ENCODE data around the gene ADAMTSL1.

The ADAMTSL1 gene

DNA sequence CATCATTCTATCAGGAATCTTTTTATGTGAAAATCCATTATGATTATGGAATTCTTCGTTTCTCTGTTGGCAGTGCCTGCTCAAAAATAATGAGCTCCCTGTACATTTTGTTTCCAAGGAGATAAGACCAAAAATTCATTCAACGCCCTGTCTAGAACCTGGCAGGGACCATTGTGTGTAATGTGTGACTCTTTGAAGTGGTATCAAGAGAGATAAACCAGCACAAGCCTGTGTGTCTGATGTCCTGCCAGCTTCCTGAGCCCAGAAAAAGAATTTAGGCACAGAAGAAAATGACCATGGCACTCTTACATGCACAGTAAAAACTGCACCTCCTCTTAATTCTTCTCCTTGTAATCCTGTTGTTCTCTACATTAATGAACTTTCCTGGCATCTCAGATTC, 381.7 kb downstream of the ADAMTSL1 start:
- no peaks in the 10 kb centered on the region for H3K9me3 ChIP-seq (ENCODE audit: insufficient read depth, low read length)
- peaks cover 7% of the 10 kb centered on the region for H3K27me3 ChIP-seq (ENCODE audit: low read depth, low read length)
- no peak overlapping the region for H2AFZ ChIP-seq (ENCODE audit: low read depth, low read length)
- H4K20me1 ChIP-seq (ENCODE audit: insufficient read depth, low read length): no peaks in the 10 kb centered on the region
- H3K9ac ChIP-seq (ENCODE audit: low read length): no peak overlapping the region
- no peak overlapping the region for H3K4me3 ChIP-seq (ENCODE audit: low read length)
- H3K27ac ChIP-seq (ENCODE audit: low read length): no peak overlapping the region
- H3K4me2 ChIP-seq (ENCODE audit: low read length): no peak overlapping the region
- H3K79me2 ChIP-seq (ENCODE audit: low read length): no peaks in the 10 kb centered on the region
- H3K36me3 ChIP-seq (replicated peaks; ENCODE audit: low read depth, low read length): no peaks in the 10 kb centered on the region
- TF ChIP-seq EZH2phosphoT487 (IDR thresholded peaks at IDR 0.05; ENCODE audit: low read depth): no peak
- TF ChIP-seq, protein P1, sequence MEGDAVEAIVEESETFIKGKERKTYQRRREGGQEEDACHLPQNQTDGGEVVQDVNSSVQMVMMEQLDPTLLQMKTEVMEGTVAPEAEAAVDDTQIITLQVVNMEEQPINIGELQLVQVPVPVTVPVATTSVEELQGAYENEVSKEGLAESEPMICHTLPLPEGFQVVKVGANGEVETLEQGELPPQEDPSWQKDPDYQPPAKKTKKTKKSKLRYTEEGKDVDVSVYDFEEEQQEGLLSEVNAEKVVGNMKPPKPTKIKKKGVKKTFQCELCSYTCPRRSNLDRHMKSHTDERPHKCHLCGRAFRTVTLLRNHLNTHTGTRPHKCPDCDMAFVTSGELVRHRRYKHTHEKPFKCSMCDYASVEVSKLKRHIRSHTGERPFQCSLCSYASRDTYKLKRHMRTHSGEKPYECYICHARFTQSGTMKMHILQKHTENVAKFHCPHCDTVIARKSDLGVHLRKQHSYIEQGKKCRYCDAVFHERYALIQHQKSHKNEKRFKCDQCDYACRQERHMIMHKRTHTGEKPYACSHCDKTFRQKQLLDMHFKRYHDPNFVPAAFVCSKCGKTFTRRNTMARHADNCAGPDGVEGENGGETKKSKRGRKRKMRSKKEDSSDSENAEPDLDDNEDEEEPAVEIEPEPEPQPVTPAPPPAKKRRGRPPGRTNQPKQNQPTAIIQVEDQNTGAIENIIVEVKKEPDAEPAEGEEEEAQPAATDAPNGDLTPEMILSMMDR (IDR thresholded peaks at IDR 0.05; ENCODE audit: low read depth, low read length): no peak
- peaks cover 7% of the 10 kb centered on the region; the same call in 1 of the 2 replicates for H3K4me1 ChIP-seq (ENCODE audit: low read length)

DNA sequence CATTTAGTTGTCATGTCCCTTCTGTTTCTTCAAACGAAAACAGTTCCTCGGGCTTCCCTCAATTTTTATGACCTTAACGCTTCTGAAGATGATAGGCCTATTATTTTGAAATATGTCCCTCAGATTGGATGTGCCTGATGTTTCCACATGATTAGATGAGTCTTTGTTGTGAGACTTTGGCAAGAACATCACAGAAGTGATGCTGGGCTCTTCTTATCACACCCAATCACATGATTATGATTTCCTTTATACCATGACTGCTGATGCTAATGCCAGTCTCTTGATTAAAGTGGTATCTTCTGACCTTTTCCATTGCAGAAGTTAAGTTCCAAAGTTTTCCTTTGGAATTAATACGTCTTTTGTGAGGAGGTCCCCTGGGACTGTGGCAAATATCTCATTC, 383.4 kb downstream of the ADAMTSL1 start:
- peaks cover 7% of the 10 kb centered on the region for H3K27me3 ChIP-seq (ENCODE audit: low read depth, low read length)
- no peaks in the 10 kb centered on the region for H4K20me1 ChIP-seq (ENCODE audit: insufficient read depth, low read length)
- no peaks in the 10 kb centered on the region for H3K9me3 ChIP-seq (ENCODE audit: insufficient read depth, low read length)
- no peak overlapping the region for H2AFZ ChIP-seq (ENCODE audit: low read depth, low read length)
- no peak overlapping the region for H3K27ac ChIP-seq (ENCODE audit: low read length)
- no peaks in the 10 kb centered on the region for H3K79me2 ChIP-seq (ENCODE audit: low read length)
- no peak overlapping the region for H3K4me3 ChIP-seq (ENCODE audit: low read length)
- no peak overlapping the region for H3K9ac ChIP-seq (ENCODE audit: low read length)
- no peaks in the 10 kb centered on the region for H3K4me1 ChIP-seq (ENCODE audit: low read length)
- no peak overlapping the region for H3K4me2 ChIP-seq (ENCODE audit: low read length)
- TF ChIP-seq, protein P1 (IDR thresholded peaks at IDR 0.05; ENCODE audit: low read depth, low read length): no peak
- no peak for TF ChIP-seq EZH2phosphoT487 (IDR thresholded peaks at IDR 0.05; ENCODE audit: low read depth)
- no peaks in the 10 kb centered on the region for H3K36me3 ChIP-seq (replicated peaks; ENCODE audit: low read depth, low read length)

DNA sequence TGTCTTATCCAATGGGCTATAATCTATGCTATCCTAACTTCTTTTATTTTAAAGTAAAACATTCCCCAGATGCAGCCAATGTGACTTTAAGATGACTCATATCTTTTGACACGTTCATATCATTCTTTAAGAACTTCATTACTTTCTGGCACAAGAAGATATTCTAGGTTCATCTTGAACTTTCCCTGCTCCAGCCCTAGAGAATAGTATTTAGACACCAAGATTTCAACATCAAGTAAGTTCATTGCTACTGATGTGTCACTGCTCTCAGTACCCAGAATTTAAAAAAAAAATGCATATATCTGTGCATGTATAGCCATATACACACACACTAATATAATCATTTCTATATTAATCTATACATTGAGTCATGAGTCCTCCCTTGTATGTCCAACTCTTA, 383.8 kb downstream of the ADAMTSL1 start:
- H3K4me3 ChIP-seq (ENCODE audit: low read length): no peak overlapping the region
- TF ChIP-seq EZH2phosphoT487 (IDR thresholded peaks at IDR 0.05; ENCODE audit: low read depth): no peak
- TF ChIP-seq, protein P1 (IDR thresholded peaks at IDR 0.05; ENCODE audit: low read depth, low read length): no peak
- no peaks in the 10 kb centered on the region for H3K4me1 ChIP-seq (ENCODE audit: low read length)

DNA sequence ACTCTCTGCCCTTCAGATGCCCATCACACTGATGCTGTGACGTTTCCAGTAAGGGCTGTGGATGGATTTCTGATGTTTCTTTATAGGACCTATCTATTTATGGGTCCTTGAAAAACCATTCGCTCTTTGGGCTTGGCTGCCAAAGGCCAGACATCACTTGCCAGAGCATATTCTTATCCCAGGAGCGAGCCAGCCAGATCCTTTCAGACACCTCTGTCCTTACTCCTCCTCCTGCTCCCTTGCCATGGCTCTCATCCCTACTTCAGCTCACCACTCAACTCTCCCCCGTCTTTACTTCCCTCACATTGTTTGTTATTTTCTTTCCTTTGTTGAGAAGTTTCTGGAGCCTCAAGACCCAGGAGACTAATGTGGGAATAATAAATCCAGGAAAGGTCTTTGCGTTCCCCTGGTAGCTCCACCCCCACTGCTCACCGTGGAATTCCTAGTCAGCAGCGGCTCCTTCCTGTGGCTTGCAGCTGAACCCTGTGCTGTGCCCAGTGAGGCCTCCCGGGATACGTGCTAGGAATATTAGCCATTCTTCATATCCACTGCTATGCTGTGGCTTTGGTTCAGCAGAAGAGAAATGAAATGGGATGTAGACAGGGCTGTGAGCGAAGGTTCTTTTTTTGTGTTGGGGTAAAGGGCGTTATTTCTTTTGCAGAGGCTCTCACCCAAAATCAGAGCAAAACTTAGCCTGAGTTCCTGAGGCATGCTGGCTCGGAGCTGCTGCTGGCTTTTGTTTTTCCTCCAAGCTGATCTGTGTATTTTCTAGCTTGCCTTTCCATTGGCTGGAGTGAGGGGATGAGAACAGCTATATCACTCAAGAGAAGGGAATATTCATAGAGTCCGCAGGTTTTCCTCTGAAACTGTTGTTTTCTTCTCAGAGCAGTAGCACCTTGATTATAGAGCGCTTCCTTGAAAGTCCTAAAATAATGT, 387.9 kb downstream of the ADAMTSL1 start:
- no peaks in the 10 kb centered on the region for H3K36me3 ChIP-seq (replicated peaks; ENCODE audit: low read depth, low read length)
- H4K20me1 ChIP-seq (ENCODE audit: insufficient read depth, low read length): no peaks in the 10 kb centered on the region
- no peak overlapping the region for H3K9ac ChIP-seq (ENCODE audit: low read length)
- no peak overlapping the region for H3K27ac ChIP-seq (ENCODE audit: low read length)
- no peak overlapping the region for H3K4me3 ChIP-seq (ENCODE audit: low read length)
- H2AFZ ChIP-seq (ENCODE audit: low read depth, low read length): no peak overlapping the region
- no peak overlapping the region for H3K4me2 ChIP-seq (ENCODE audit: low read length)
- no peaks in the 10 kb centered on the region for H3K4me1 ChIP-seq (ENCODE audit: low read length)
- no peaks in the 10 kb centered on the region for H3K9me3 ChIP-seq (ENCODE audit: insufficient read depth, low read length)
- H3K79me2 ChIP-seq (ENCODE audit: low read length): no peaks in the 10 kb centered on the region
- H3K27me3 ChIP-seq (ENCODE audit: low read depth, low read length): peaks cover 3% of the 10 kb centered on the region; the same call in 1 of the 2 replicates
- no peak for TF ChIP-seq EZH2phosphoT487 (IDR thresholded peaks at IDR 0.05; ENCODE audit: low read depth)
- TF ChIP-seq, protein P1 (IDR thresholded peaks at IDR 0.05; ENCODE audit: low read depth, low read length): no peak

More for the DNA sequence above, 383.8 kb downstream of the ADAMTSL1 start:
- H3K4me2 ChIP-seq (ENCODE audit: low read length): no peak overlapping the region
- H3K9ac ChIP-seq (ENCODE audit: low read length): no peak overlapping the region
- no peaks in the 10 kb centered on the region for H3K79me2 ChIP-seq (ENCODE audit: low read length)
- H3K9me3 ChIP-seq (ENCODE audit: insufficient read depth, low read length): no peaks in the 10 kb centered on the region
- no peaks in the 10 kb centered on the region for H3K36me3 ChIP-seq (replicated peaks; ENCODE audit: low read depth, low read length)
- peaks cover 7% of the 10 kb centered on the region for H3K27me3 ChIP-seq (ENCODE audit: low read depth, low read length)
- H4K20me1 ChIP-seq (ENCODE audit: insufficient read depth, low read length): no peaks in the 10 kb centered on the region
- H3K27ac ChIP-seq (ENCODE audit: low read length): no peak overlapping the region
- no peak overlapping the region for H2AFZ ChIP-seq (ENCODE audit: low read depth, low read length)

Measured in OCI-LY3 (cell line).